ENCODE data around the gene VEGFB. TPM values are rescaled to one million over a fixed set of nuclear protein-coding genes. Genes with fewer than 3 reads are reported as not detected.

Gene VEGFB
- total and polyA plus RNA-seq, 2 of the 4 experiments (the other 2 are of a cell fraction): 3.0 to 25.1 TPM

DNA sequence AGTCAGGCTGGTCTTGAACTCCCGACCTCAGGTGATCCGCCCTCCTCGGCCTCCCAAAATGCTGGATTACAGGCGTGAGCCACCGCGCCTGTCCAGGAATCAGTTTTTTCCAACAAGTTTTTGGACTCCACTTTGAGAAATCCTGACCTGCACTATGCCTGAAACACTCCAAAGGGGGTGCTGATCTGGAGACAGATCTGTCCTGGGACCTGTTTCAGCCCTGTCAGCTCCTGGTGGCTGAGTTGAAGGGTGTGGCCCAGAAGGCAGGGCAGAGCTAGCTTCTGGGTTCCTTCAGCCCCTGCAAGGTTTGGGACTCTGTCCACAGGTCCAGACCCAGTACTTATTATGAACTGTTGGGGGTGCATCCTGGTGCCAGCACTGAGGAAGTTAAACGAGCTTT is 2.8 kb upstream of the VEGFB start:
- H2BK15ac ChIP-seq (ENCODE audit: low read depth, low read length): no peak overlapping the region
- in situ Hi-C loops (cut with MboI; ENCODE audit: low sequenced_read_pairs) (no loop called here), intact Hi-C loops (cut with micrococcal nuclease) (no loop called here), dilution Hi-C loops (cut with HindIII; ENCODE audit: low sequenced_read_pairs, unreplicated experiment) (no loop called here)
- H4K5ac ChIP-seq (ENCODE audit: low read depth, low read length): no peak overlapping the region
- no peak for DNase-seq
- H3K9me3 ChIP-seq (ENCODE audit: control insufficient read depth, insufficient read depth, low read length): no peaks in the 10 kb centered on the region
- no peak overlapping the region for H3K27ac ChIP-seq (ENCODE audit: insufficient read depth, low read length)
- BruUV-seq (replicated peaks): no TSS peak
- H3K4me1 ChIP-seq (ENCODE audit: control insufficient read depth, insufficient read depth, low read length): peaks cover 23% of the 10 kb centered on the region
- no peak overlapping the region for H3K18ac ChIP-seq (ENCODE audit: low read depth, low read length)
- ChIA-PET CTCF (no interaction called here), POLR2A (ENCODE audit: unreplicated experiment) (no interaction called here)
- H3K9me1 ChIP-seq (ENCODE audit: insufficient read depth, low read length): peaks cover 10% of the 10 kb centered on the region
- no peak overlapping the region; a peak in 1 of 4 replicates for H4K8ac ChIP-seq (ENCODE audit: low read depth in 2 of 2, low read length in 2 of 2)
- no peak overlapping the region for H3K4ac ChIP-seq (ENCODE audit: low read depth, low read length)
- WGBS, 2 experiments (ENCODE audit: extremely low coverage in 2 of 2, insufficient read length in 1 of 2): 80% methylated on average over 2 of the region's 7 CpGs; no CpG with 5 or more reads in 1 of the 2 experiments
- no peaks in the 10 kb centered on the region for H3K27me3 ChIP-seq (ENCODE audit: control insufficient read depth, insufficient read depth, low read length)
- H2BK20ac ChIP-seq (ENCODE audit: low read depth, low read length): no peak overlapping the region
- TF ChIP-seq RFX5 (IDR thresholded peaks at IDR 0.05; ENCODE audit: low read depth, low read length): no peak
- TF ChIP-seq CHD1 (IDR thresholded peaks at IDR 0.05; ENCODE audit: low read depth, low read length): no peak
- TF ChIP-seq, protein P1, sequence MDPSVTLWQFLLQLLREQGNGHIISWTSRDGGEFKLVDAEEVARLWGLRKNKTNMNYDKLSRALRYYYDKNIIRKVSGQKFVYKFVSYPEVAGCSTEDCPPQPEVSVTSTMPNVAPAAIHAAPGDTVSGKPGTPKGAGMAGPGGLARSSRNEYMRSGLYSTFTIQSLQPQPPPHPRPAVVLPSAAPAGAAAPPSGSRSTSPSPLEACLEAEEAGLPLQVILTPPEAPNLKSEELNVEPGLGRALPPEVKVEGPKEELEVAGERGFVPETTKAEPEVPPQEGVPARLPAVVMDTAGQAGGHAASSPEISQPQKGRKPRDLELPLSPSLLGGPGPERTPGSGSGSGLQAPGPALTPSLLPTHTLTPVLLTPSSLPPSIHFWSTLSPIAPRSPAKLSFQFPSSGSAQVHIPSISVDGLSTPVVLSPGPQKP (IDR thresholded peaks at IDR 0.05; ENCODE audit: borderline replicate concordance, low read depth, low read length): no peak
- TF ChIP-seq CEBPB (IDR thresholded peaks at IDR 0.05; ENCODE audit: low read depth, low read length): no peak
- TF ChIP-seq, protein P2, sequence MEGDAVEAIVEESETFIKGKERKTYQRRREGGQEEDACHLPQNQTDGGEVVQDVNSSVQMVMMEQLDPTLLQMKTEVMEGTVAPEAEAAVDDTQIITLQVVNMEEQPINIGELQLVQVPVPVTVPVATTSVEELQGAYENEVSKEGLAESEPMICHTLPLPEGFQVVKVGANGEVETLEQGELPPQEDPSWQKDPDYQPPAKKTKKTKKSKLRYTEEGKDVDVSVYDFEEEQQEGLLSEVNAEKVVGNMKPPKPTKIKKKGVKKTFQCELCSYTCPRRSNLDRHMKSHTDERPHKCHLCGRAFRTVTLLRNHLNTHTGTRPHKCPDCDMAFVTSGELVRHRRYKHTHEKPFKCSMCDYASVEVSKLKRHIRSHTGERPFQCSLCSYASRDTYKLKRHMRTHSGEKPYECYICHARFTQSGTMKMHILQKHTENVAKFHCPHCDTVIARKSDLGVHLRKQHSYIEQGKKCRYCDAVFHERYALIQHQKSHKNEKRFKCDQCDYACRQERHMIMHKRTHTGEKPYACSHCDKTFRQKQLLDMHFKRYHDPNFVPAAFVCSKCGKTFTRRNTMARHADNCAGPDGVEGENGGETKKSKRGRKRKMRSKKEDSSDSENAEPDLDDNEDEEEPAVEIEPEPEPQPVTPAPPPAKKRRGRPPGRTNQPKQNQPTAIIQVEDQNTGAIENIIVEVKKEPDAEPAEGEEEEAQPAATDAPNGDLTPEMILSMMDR (conservative IDR thresholded peaks at IDR 0.05; ENCODE audit: low read depth, low read length): no peak
- TF ChIP-seq RAD21 (IDR thresholded peaks at IDR 0.05; ENCODE audit: low read length): no peak
- TF ChIP-seq, protein P3, sequence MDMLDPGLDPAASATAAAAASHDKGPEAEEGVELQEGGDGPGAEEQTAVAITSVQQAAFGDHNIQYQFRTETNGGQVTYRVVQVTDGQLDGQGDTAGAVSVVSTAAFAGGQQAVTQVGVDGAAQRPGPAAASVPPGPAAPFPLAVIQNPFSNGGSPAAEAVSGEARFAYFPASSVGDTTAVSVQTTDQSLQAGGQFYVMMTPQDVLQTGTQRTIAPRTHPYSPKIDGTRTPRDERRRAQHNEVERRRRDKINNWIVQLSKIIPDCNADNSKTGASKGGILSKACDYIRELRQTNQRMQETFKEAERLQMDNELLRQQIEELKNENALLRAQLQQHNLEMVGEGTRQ (IDR thresholded peaks at IDR 0.05; ENCODE audit: low read depth, low read length): no peak
- TF ChIP-seq MXI1 (IDR thresholded peaks at IDR 0.05; ENCODE audit: borderline replicate concordance, low read depth, low read length): no peak
- TF ChIP-seq RCOR1 (IDR thresholded peaks at IDR 0.05; ENCODE audit: insufficient replicate concordance, low read length): no peak
- no peak for TF ChIP-seq MAZ (IDR thresholded peaks at IDR 0.05; ENCODE audit: borderline replicate concordance, low read depth, low read length)
- H3K79me1 ChIP-seq (ENCODE audit: low read depth in 1 of 2, low read length in 2 of 2): peaks cover 26 to 76% of the 10 kb centered on the region in 2 experiments
- no peak overlapping the region for H3K14ac ChIP-seq (replicated peaks; ENCODE audit: low read depth, low read length)
- H3K4me2 ChIP-seq (ENCODE audit: low read depth, low read length): no peak overlapping the region
- H2AK5ac ChIP-seq (ENCODE audit: low read depth, low read length): no peak overlapping the region
- ATAC-seq (ENCODE audit: low read depth): no peak
- peaks cover 3% of the 10 kb centered on the region; the same call in 1 of the 2 replicates for H3K36me3 ChIP-seq (ENCODE audit: control insufficient read depth, insufficient read depth, low read length)
- no peak overlapping the region for H4K91ac ChIP-seq (ENCODE audit: insufficient read depth, low read depth, low read length)
- no peak overlapping the region for H2AFZ ChIP-seq (replicated peaks; ENCODE audit: low read length, poor library complexity)
- no peak overlapping the region for H3K56ac ChIP-seq (ENCODE audit: extremely low read depth, insufficient read depth, low read length)
- H2BK120ac ChIP-seq (ENCODE audit: low read depth, low read length): no peak overlapping the region
- H2BK5ac ChIP-seq (ENCODE audit: low read depth, low read length, poor library complexity, severe bottlenecking): no peak overlapping the region
- no peak overlapping the region for H3K9ac ChIP-seq (ENCODE audit: low read depth, low read length)
- no peak overlapping the region for H3K4me3 ChIP-seq (ENCODE audit: insufficient read depth, low read depth, low read length)
- H4K20me1 ChIP-seq (ENCODE audit: insufficient read depth, low read length): no peaks in the 10 kb centered on the region; the same call in 1 of the 2 replicates
- H3K23ac ChIP-seq (ENCODE audit: low read depth, low read length): no peak overlapping the region
- no peak overlapping the region for H2AK9ac ChIP-seq (replicated peaks; ENCODE audit: low read depth, low read length, poor library complexity)
